ENCODE results near the gene PRKAG3.
"Not testable (repeated sequence)": the region's sequence is repeated elsewhere in the genome, so short reads cannot be mapped to it uniquely, and the experiment has no call there.

Gene PRKAG3

DNA sequence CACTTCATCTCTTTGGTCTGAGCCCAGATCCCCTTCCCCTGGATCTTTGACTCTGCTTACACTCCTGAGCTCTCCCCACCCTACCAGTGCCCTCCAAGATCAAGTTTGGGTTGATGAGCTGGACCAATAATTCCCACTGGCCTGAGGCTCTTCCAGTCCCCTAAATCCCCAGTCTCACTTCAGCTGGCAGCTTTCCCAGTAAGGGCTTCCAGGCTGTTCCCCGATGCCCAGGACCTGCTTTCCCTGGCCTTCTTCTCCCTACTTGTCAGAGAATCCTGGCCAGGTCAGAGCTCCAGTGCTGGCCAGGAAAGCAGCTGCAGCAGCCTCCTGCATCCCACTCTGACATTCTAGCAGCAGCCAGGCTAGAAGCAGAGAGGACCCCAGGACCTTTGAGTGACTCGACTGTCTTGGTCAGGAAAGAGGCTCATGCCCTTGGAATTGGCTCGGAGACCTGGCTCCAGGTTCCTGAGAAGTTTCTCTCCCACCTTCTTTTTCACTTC is 31.5 kb upstream of the PRKAG3 start:
- no peak for DNase-seq (ENCODE audit: low read depth)

DNA sequence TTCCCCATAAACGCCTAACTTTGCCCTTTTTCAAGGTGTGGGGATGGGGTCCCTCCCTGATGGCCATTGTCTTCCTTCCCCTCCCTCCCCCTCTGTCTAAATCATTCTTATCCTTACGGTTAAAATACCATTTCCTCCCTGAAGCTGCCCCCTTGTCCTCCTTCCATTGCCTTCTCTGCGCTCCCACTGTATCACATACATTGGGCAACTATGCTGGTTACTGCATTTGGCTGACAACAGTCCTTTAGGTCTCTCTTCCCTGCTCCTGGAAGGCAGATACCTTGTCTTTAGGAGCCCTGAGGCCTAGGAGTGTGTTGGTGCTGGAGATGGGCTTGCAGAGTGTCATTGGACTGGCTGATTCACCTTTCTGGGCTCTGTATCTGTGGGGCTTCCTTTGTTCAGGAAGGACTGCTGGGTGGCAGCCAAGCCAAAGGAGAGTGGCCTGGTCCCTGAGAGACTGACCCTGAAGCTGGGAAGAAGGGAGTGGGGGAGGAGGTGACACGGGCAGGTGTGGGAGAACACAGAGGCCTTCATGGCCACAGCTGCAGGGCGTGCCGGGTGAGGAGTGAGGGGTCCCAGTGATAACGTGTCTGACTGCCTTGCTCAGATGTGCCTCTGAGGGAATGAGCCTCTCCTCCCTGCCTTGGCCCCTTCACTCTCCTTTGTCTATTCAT is 30.2 kb upstream of the PRKAG3 start:
- DNase-seq (ENCODE audit: low read depth): no peak

DNA sequence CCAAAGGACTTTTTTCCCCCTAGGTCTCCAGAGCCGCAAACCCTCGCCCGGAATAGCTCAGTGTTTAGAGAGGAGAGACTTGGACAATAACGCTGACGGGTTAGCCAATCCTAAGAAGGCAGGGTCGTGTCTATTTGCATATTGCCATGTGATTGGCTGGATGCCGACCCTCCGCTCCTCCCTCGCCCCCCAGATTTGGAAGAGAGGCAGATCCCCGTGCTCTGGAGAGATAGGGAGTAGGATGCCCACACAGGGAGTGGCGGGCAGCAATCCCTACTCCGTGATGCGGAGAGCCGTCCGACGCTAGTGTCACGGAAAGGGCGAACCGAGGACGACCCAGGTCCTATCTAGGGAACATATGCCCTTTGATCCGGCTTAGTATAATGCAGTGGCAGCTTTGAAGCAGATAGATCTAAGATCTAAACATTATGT is 29.4 kb upstream of the PRKAG3 start:
- DNase-seq (ENCODE audit: low read depth): no peak

DNA sequence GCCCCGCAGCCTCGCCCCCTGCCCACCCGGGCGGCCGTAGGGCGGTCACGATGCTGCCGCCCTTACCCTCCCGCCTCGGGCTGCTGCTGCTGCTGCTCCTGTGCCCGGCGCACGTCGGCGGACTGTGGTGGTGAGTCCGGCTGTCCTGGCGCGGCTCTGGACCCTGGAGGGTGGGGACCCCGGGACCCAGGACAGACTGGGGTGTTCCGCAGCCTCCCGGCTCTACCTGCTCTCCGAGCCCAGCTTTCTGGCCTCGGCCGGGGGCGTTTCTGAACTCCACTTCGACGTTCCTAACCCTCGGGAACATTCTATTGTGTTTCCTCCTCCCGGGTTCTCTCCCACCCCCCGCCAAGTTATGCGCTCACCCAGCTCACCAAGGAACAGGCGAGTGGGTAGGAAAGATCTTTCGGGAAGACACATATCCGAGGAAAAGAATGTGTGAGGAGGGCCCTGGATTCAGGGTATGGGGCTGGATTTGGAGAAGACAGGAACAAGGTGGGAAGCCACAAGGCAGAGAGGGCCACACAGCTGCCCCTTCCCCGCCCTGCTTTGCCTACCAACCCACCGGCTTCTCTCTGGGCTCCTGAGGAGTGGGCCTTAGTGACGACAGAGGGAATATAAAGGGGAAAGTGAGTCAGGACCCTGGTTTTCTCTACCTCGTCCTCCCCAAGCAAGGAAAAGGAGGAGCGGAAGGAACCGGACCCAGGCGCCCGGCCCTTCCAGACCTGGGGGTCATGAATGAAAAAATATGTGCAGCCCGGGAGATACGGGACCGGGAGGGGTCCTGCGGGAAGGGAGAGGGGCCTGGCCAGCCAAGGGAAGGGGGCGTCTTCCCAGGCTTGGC is 28.6 kb upstream of the PRKAG3 start:
- DNase-seq (ENCODE audit: low read depth): no peak

DNA sequence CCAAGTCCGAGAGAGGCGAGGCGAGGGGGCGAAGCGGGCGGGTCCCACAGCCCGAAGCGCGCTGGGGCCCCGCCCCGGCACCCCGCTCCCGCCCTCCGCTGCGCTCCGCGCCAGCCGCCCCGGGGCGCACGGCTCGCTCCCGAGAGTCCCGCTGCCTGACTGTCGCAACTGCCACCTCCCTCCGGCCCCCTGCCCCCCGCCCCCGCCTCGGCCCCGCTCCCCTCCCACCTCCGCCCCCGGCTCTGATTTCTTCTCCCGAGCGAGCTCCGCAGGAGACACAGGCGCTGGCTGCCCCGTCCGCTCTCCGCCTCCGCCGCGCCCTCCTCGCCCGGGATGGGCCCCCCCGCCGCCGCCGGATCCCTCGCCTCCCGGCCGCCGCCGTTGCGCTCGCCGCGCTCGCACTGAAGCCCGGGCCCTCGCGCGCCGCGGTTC is 28.0 kb upstream of the PRKAG3 start, which contains the start of gene WNT6:
Gene WNT6 (plus strand): TSS at position 250 of the 432 bp plus-strand sequence. CDS start 233 bp downstream, outside the sequence.
- DNase-seq (ENCODE audit: low read depth): no peak

DNA sequence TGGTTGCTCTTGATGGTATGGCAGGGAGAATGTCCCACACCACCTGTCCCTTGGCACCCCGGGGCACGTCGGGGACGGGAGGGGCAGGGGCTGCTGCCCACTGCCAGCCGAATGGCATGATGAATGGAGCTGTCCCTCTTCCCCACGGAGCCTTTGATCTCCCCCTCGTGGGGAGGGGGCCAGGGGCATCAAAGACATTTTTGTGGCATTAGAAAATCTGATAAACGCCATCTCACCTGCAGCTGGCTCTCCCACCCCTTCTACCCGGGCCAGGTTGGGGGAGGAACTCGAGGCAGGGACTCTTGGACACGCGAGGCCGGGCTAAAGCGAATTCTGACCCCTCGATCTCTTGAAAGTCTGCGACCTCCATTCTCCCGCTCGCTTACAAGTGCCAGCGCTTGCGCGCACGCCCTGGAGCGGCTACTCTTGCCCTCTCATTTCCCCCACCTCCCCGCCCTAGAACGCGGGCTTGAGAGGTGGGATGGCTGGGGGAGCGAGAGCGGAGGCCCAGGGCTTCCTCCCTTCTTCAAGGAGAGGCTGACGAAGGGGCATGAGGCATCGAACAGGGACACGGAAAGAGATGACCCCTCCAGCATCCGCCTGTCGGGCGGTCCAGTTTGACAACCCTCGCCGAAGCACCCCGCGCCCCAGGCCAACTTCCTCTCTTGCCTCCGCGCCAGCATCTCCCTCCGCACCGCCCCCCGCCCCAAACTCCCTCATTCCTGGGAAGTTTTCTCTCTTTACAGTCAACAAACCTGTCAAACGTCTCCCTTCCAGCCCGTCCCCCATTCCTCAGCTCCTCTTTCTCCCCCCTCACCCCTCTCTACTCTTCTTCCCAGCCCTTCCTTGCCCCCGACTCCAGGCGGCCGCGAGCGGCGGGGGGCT is 27.3 kb upstream of the PRKAG3 start:
- no peak for DNase-seq (ENCODE audit: low read depth)

DNA sequence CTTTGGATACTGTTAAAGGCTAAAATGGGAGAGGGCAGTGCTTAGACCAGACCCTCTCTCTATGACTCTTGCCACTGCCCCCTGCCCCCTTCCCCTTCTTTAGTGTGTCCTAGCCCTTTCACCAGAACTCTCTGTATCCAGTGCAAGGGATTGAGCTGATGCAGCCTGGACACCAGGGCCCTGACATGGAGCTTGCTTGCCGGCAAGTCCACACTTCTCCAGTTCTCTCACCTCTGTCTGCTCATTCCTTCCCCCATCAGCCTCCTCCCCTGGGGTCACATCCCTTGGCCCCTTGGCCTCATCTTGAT is 26.5 kb upstream of the PRKAG3 start:
- DNase-seq (ENCODE audit: low read depth): no peak

DNA sequence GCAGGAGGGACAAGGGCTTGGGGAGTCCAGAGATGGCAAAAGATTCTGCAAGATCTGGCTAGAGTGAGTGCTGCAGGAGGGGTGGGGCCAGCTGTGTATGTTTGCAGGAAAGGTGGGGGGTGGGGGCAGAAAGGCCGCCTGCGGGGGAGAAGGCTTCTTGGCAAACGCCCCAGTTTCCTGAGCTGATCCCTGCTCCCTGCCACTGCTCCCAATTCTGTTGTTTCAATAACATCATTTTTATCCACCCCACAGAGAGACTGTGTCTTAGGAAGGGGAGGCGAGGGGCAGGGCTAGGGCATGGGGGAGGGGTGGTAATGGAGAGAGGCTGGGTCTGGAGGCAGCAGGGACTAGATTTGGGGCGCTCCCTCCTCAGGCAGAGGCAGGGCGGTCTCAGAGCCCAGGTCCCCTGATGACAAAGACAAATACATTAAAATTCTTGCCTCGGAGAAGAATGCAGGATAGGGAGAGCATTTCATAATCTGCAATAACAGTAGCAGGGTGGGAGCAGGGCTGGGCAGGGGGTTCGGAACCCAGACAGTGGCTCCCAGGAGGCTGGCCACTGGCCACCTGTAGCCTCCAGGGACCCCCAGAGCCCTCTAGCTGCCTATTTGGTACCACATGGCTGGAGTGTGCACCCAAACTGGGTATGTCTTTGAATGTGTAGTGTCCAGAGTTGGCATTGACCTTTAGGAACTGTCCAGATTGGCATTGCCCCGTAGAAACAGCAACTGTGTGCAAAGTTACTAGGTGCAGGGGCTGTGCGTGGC is 26.0 kb upstream of the PRKAG3 start:
- DNase-seq (ENCODE audit: low read depth): no peak

DNA sequence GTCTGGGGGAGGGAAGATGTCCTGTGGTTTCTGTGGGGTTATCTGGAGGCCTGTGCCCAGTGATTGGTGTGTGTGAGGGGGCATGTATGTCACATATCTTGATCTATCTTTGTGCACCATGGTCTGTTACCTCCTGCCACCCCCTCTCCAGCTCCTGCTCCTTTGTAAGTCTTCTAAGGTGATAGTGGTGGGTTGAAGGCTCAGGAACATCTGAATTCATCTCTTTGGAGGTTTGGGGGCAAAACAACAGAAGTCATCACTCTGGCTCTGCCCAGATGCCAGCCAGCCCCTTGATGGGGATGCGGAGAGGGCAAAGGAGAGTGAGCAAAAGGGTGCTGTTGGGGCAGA is 25.3 kb upstream of the PRKAG3 start:
- no peak for DNase-seq (ENCODE audit: low read depth)

DNA sequence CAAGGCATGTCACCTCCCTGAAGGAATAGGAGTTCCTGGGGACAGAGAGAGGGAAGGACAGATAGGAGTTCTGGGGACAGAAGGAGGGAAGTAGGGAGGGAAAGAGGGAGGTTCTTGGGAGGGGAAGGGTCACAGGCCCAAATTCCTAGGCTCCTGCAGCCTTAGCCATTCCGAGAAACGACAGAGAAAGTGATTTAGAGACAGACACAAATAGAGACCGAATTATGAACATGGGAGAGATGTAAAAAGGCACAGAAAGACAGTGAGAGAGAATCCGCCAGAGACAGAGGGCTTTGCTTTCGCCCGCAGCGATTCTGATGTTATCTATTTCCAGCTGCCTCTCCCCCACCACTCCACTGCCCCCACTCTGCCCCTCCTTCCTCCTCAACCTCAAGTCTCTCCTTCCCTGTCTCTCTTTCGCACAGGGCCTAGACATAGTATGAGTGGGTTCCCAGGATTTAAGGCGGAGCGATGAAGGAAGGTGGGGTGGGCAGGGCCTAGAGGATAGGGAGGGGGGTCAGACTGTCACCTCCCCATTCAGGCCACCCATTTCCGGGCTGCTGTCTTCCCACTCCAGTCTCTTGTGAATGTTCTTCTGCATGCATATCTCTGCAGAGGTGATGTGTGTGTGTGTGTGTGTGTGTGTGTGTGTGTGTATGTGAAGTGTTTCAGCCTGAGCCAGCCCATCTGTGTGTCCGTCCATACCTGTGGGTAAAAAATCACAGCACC is 24.7 kb upstream of the PRKAG3 start:
- DNase-seq (ENCODE audit: low read depth): no peak

DNA sequence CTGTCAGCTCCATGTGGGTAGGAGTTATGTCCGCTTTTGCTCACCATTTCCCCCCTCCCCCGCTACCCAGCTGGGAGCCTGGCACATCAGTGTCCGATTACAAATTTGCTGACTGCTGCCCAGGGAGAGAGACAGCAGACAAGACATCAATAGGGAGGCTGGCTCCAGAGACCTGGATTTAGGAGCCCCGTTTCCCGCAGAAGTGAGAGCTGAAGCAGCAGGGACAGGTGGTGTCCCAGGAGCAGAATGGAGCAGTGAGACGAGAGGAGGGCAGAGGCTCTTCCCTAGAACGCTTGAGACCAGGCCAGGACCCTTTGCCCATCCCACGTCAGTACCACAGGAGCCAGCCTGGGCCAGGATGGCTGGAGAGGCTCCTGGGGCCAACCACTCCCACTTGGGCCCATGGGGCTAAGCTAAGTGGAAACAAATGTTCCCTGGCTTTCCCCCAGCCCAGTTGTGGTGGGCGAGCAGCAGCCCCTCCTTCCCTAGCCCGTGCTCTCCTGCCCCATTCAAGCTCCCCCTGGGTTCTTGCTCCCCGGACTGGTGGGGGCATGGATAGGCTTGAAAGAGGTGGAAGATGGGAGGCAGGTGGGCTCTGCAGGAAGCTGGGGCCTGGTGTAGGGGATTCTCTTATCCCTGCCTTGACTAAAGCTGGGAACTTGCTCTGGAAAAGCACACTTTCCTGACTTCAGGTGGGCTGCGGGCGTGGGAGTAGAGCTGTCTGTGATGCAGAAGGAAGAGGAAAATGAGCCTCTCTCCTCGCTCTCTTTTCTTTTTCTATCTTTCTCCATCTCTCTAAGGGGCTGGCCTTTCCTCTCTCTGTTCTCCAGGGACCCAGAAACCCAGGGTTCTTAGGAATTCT is 23.9 kb upstream of the PRKAG3 start:
- no peak for DNase-seq (ENCODE audit: low read depth)

DNA sequence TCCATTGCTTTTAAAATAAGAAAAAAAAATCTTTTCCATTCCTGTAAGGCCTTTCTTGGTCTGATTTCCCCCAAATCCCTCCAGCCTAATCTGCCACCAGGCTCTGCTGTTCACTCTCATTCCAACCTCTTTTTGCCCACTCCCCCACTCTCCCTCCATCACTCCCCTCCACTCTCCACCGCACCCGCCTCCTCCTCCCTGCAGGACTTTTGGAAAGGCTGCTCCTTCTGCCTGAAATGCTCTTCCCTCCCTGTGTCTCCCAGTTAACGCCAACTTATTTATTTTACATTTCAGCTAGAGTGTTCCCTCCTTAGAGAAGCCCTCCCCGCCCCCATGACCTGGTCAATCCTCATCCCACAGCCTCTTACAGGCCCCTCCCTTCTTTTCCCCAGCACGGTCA is 23.3 kb upstream of the PRKAG3 start:
- no peak for DNase-seq (ENCODE audit: low read depth)

DNA sequence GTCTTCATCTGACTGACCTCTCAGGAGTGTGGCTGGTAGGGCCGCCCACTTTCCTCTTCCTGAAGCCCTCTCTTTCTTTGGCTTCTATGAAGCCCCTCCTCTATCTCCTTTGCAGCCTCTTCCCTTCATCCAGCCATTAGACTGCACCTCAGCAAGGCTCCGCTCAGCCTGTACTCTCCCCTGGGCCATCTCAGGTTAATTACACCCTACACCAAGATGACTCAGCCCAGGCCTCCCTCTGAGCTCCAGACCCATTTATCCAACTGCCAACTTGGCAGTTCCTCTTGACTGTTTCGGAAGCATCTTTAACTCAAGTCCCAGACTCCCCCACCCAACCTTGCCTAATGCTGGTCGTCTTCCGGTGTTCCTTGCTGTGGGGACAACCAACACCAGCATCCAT is 22.2 kb upstream of the PRKAG3 start:
- no peak for DNase-seq (ENCODE audit: low read depth)

DNA sequence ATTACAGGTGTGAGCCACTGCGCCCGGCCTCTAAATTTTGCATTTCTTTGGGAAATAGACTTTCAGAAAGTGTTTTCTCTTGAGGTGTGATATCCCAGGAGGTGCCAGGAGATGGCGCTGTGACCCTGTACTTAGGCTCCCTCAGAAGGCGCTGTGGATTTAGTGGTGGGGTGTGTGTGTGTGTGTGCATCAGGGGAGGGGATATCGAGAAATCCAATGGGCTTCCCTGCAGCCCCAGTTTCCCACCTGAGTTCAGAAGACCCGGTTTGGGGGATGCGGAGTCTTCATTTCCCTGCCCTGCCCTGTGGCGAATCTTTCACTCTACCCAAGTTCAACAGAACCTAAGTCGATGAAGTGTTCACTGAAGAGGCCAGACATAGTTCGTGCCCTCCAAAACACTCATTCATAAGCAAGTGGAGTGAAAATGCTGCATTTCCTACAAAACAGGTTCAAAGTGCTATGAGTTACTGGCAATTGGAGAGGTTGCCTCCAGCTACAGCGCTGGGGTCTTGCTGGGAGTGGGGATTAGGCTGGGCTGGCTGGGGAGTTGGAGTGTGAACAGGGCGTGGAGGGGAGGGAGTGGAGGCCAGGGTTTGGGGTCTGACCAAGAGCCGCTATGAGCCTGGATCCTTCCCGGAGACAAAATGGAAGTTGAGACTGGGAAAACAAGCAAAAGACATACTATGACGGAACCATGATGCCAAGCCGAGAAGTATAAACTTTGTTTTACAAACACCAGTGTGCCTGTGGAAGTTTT is 21.5 kb upstream of the PRKAG3 start:
- DNase-seq (ENCODE audit: low read depth): no peak

DNA sequence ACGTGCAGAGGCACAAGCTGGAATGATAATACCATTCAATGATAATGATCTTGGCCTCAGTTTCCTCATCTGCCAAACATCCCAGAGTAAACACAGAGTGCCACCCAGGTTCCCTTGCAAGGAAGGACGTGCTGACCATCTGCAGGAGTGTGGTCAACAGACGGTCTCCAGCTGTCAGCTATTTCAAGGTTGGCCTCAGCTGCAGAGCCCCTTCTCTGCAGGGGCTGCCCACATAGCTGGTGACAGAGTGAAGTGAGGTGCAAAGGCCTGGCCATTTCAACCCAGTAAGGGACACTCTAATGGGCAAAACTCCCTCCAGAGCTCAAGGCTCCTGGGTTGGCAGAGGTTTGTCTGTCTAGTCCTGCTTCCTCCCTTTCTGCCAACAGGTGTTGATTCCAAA is 19.7 kb upstream of the PRKAG3 start:
- no peak for DNase-seq (ENCODE audit: low read depth)

DNA sequence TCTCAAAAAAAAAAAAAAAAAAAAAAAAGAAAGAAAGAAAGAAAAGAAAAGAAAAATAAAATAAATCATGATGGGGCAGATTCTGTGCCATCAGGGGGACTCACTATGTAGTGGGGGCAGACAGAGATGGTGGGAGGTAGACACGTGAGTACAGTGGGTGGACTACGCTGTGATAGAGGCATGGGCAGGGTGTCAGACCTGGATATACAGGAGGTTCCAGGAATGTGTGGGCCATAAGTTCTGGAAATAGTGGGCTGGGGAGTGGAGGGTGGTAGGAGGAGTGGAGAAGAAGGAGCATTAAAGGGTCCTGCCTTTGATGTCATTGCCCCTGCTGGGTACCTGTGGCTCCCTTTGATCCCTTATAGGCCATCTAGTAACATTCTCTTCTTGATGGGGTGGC is 19.2 kb upstream of the PRKAG3 start:
- DNase-seq (ENCODE audit: low read depth): no peak

DNA sequence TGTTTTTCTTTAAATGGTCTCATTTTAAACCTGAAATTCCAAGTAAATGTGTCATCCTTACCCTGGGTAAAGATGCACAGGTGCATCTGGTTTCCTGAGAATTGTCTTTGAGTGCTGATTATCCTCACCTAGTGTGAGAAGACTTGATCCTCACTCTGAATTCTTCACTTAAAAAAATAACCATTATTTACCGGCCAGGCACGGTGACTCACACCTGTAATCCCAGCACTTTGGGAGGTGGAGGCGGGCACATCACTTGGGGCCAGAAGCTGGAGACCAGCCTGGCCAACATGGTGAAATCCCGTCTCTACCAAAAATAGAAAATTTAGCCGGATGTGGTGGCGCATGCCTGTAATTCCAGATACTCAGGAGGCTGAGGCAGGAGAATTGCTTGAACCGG is 18.1 kb upstream of the PRKAG3 start:
- no peak for DNase-seq (ENCODE audit: low read depth)

DNA sequence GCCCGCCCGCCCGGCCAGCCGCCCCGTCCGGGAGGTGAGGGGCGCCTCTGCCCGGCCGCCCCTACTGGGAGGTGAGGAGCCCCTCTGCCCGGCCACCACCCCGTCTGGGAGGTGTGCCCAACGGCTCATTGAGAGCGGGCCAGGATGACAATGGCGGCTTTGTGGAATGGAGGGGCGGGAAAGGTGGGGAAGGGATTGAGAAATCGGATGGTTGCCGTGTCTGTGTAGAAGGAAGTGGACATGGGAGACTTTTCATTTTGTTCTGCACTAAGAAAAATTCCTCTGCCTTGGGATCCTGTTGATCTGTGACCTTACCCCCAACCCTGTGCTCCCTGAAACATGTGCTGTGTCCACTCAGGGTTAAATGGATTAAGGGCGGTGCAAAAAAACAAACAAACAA is 15.4 kb upstream of the PRKAG3 start:
- not testable (repeated sequence) for DNase-seq (ENCODE audit: low read depth)

DNA sequence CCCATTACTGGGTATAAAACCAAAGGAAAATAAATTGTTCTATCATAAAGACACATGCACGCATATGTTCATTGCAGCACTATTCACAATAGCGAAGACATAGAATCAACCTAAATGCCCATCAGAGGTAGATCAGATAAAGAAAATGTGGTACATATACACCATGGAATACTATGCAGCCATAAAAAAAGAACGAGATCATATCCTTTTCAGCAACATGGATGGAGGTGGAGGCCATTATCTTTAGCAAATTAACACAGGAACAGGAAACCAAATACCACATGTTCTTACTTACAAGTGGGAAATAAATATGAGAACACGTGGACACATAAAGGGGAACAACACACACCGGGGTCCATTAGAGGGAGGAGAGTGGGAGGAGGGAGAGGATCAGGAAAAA is 12.7 kb upstream of the PRKAG3 start:
- not testable (repeated sequence) for DNase-seq (ENCODE audit: low read depth)
